HCT116 (cell line): ENCODE measurements around the gene LRRC4C. TPM values are rescaled to one million over a fixed set of nuclear protein-coding genes. Genes with fewer than 3 reads are reported as not detected.

Experiments used
- ATAC-seq: fragments of 200-7000 bp; cut with Tn5 transposase; 2 replicates; pipeline ENCODE4 v1.9.1; 2020; ENCODE audit warnings: mild to moderate bottlenecking, moderate library complexity
- BruUV-seq: library from RNA; stranded (reverse); fragments of 400-500 nt; replicated peaks from 2 replicates; lab custom pipeline; 2021; lab: Mats Ljungman, UMichigan
- CTCF ChIA-PET: fragments of 300-600 bp; sonication (Branson Sonifier 250); formaldehyde crosslinking; loops from one replicate; lab custom pipeline; 2021; ENCODE audit warnings: antibody characterized with exemption; lab: Charles Lee
- POLR2A ChIA-PET: fragments of 300-600, 350-600 bp; sonication (Branson Sonifier 250); formaldehyde crosslinking; loops from one replicate; lab custom pipeline; 2021; ENCODE audit warnings: antibody characterized with exemption; lab: Charles Lee
- RAD21 ChIA-PET, 2 experiments: fragments of 300-600 bp; sonication (Branson Sonifier 250); formaldehyde crosslinking; loops; one replicate each; lab custom pipeline; 2023; ENCODE audit warnings: low total read pairs in 2 of 2; ENCODE audit not compliant: uncharacterized antibody in 2 of 2, unreplicated experiment in 2 of 2, low non-redundant PET in 1 of 2; lab: Charles Lee
- DNase-seq: peaks from one replicate; pipeline ENCODE4 v3.0.0-alpha.2; 2010; ENCODE audit warnings: low read depth, low spot score
- H2AFZ ChIP-seq: fragments of 200-600 bp; shearing (Covaris generic), sonication (generic); 2 replicates; pipeline ENCODE4 v1.6.1; 2017; ENCODE audit warnings: low read depth, mixed run types, mixed read lengths, antibody characterized with exemption, low read length; ENCODE audit not compliant: poor library complexity, severe bottlenecking
- H3K27ac ChIP-seq: 2 replicates; pipeline ENCODE4 v1.5.1; 2012; ENCODE audit warnings: low read depth, low read length
- H3K27me3 ChIP-seq: fragments of 200-600 bp; sonication (generic); 2 replicates; pipeline ENCODE4 v1.6.1; 2016; ENCODE audit warnings: mixed run types, low read length, mixed read lengths; ENCODE audit not compliant: insufficient read depth
- H3K36me3 ChIP-seq, 2 experiments: fragments of 200-500 bp in 1 of 2; fragments of 200-600 bp in 1 of 2; sonication (Bioruptor generic) in 1 of 2; sonication (generic) in 1 of 2; 2 replicates each; pipeline versions ENCODE4 v1.5.1 to v1.6.1; 2014 to 2016; ENCODE audit warnings: low read length in 2 of 2, inconsistent platforms in 1 of 2, mixed read lengths in 1 of 2, mixed run types in 1 of 2; ENCODE audit not compliant: insufficient read depth in 2 of 2, control insufficient read depth in 1 of 2
- H3K4me1 ChIP-seq, 2 experiments: fragments of 200-600 bp in 1 of 2; sonication (generic) in 1 of 2; 2 replicates each; pipeline versions ENCODE4 v1.5.1 to v1.6.1; 2012 to 2017; ENCODE audit warnings: low read length in 2 of 2, inconsistent platforms in 1 of 2, mild to moderate bottlenecking in 1 of 2, mixed read lengths in 1 of 2, mixed run types in 1 of 2, moderate library complexity in 1 of 2; ENCODE audit not compliant: insufficient read depth in 2 of 2, control insufficient read depth in 1 of 2
- H3K4me2 ChIP-seq: fragments of 200-600 bp; sonication (generic); 2 replicates; pipeline ENCODE4 v1.6.1; 2017; ENCODE audit warnings: mixed run types, low read length, mixed read lengths
- H3K4me3 ChIP-seq, 2 experiments: fragments of 200-600 bp in 1 of 2; sonication (generic) in 1 of 2; replicated peaks in 1 of 2; 2 replicates each; pipeline ENCODE4 v1.5.1; 2011 to 2016; ENCODE audit warnings: low read length in 2 of 2, control low read depth in 1 of 2, low read depth in 1 of 2, mild to moderate bottlenecking in 1 of 2, mixed read lengths in 1 of 2, mixed run types in 1 of 2
- H3K79me2 ChIP-seq: fragments of 200-600 bp; sonication (generic); 2 replicates; pipeline ENCODE4 v1.6.1; 2017; ENCODE audit warnings: mild to moderate bottlenecking, mixed run types, low read length, moderate library complexity, mixed read lengths; ENCODE audit not compliant: insufficient read depth
- H3K9ac ChIP-seq: fragments of 200-600 bp; sonication (generic); 2 replicates; pipeline ENCODE4 v1.6.1; 2016; ENCODE audit warnings: low read length, mixed read lengths
- H3K9me2 ChIP-seq: fragments of 200-600 bp; sonication (generic), shearing (Covaris generic); 2 replicates; pipeline ENCODE4 v1.6.1; 2017; ENCODE audit warnings: mixed run types, mild to moderate bottlenecking, moderate library complexity; ENCODE audit not compliant: insufficient read depth
- H3K9me3 ChIP-seq, 2 experiments: fragments of 200-500 bp in 1 of 2; fragments of 200-600 bp in 1 of 2; sonication (Bioruptor generic) in 1 of 2; sonication (generic) in 1 of 2; 2 replicates each; pipeline ENCODE4 v1.6.1; 2014 to 2017; ENCODE audit warnings: low read length in 2 of 2, mixed read lengths in 2 of 2, inconsistent platforms in 1 of 2, low read depth in 1 of 2, mild to moderate bottlenecking in 1 of 2, mixed run types in 1 of 2, moderate library complexity in 1 of 2; ENCODE audit not compliant: control insufficient read depth in 1 of 2, insufficient read depth in 1 of 2
- H4K20me1 ChIP-seq: fragments of 200-600 bp; sonication (generic), shearing (Covaris generic); 2 replicates; pipeline ENCODE4 v1.6.1; 2017; ENCODE audit warnings: mixed run types, mild to moderate bottlenecking, moderate library complexity; ENCODE audit not compliant: insufficient read depth
- CTCF ChIP-seq, 3 experiments: fragments of 200-600 bp in 1 of 3; sonication (generic) in 1 of 3; IDR thresholded peaks in 2 of 3; conservative IDR thresholded peaks in 1 of 3; 2 replicates each; pipeline ENCODE4 v1.5.1; 2012 to 2017; ENCODE audit warnings: low read depth in 2 of 3, low read length in 2 of 3, antibody characterized with exemption in 1 of 3, borderline replicate concordance in 1 of 3, control low read depth in 1 of 3, mild to moderate bottlenecking in 1 of 3, mixed read lengths in 1 of 3, mixed run types in 1 of 3, moderate library complexity in 1 of 3; ENCODE audit not compliant: insufficient read depth in 1 of 3
- EGR1 ChIP-seq: IDR thresholded peaks from 2 replicates; pipeline ENCODE4 v1.6.1; 2012; ENCODE audit warnings: low read depth
- ELF1 ChIP-seq: IDR thresholded peaks from 2 replicates; pipeline ENCODE4 v1.6.1; 2012; ENCODE audit warnings: low read depth, borderline replicate concordance
- FOSL1 ChIP-seq: IDR thresholded peaks from 2 replicates; pipeline ENCODE4 v1.6.1; 2012; ENCODE audit warnings: low read depth
- JUND ChIP-seq: IDR thresholded peaks from 2 replicates; pipeline ENCODE4 v1.6.1; 2012
- MAX ChIP-seq: IDR thresholded peaks from 2 replicates; pipeline ENCODE4 v1.6.1; 2012
- POLR2A ChIP-seq: IDR thresholded peaks from 2 replicates; pipeline ENCODE4 v1.7.0; 2011; ENCODE audit warnings: borderline replicate concordance; ENCODE audit not compliant: insufficient read depth, insufficient read length; ENCODE audit errors: extremely low read depth
- RAD21 ChIP-seq: IDR thresholded peaks from 2 replicates; pipeline ENCODE4 v1.6.1; 2012; ENCODE audit warnings: low read depth, mild to moderate bottlenecking
- REST ChIP-seq: IDR thresholded peaks from 2 replicates; pipeline ENCODE4 v1.6.1; 2012; ENCODE audit warnings: low read depth
- SIN3A ChIP-seq: IDR thresholded peaks from 2 replicates; pipeline ENCODE4 v1.6.1; 2012; ENCODE audit warnings: low read depth
- SP1 ChIP-seq: IDR thresholded peaks from 2 replicates; pipeline ENCODE4 v1.6.1; 2012; ENCODE audit warnings: low read depth
- TCF7L2 ChIP-seq: IDR thresholded peaks from 2 replicates; pipeline ENCODE4 v1.7.0; 2011; ENCODE audit warnings: borderline replicate concordance, inconsistent platforms; ENCODE audit not compliant: insufficient read depth, insufficient read length; ENCODE audit errors: extremely low read depth
- ZBTB33 ChIP-seq: IDR thresholded peaks from 2 replicates; pipeline ENCODE4 v1.6.1; 2011; ENCODE audit warnings: mild to moderate bottlenecking, low read length, moderate library complexity; ENCODE audit not compliant: insufficient replicate concordance; ENCODE audit errors: extremely low read depth
- intact Hi-C: fragments of 100-400 bp; cut with micrococcal nuclease; formaldehyde crosslinking; loops from 2 replicates; pipeline ENCODE4 v1.10.0; 2022
- total RNA-seq: library from RNA; stranded (reverse); gene quantifications from one replicate; pipeline ENCODE4 v1.2.1, GENCODE V29; 2021; ENCODE audit not compliant: unreplicated experiment
- TF ChIP-seq, protein P1 (sequence below): IDR thresholded peaks from 2 replicates; pipeline ENCODE4 v1.6.1; 2012

Gene LRRC4C
- total RNA-seq, 1 experiment from 2014 or later, result not detected

DNA sequence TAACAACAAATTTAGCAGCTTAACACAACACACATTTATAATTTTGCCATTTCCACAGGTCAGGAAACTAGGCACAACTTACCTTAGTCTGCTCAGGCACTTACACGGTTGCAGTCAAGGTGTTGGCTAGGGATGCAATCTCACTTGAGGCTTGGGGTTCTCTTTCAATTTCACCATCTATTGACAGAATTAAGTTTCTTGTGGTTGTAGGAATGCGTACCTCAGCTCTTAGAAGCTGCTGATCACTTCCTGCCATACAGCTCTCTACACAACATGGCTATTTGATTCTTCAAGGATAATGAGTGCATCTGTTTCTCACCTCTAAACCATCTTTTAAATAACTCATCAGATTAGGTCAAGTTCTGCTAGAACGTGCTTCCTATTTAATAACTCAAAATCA, 968.1 kb downstream of the LRRC4C start:
- TF ChIP-seq SP1 (no peak), FOSL1 (no peak), ELF1 (no peak), POLR2A (no peak)
- TF ChIP-seq, protein P1, sequence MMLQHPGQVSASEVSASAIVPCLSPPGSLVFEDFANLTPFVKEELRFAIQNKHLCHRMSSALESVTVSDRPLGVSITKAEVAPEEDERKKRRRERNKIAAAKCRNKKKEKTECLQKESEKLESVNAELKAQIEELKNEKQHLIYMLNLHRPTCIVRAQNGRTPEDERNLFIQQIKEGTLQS, result no peak
- no peak overlapping the region for H3K27ac ChIP-seq
- H3K27me3 ChIP-seq, result no peaks in the 10 kb centered on the region
- H3K4me1 ChIP-seq, result no peaks in the 10 kb centered on the region
- ChIA-PET RAD21 (no interaction called here), POLR2A (no interaction called here), CTCF (no interaction called here)
- no TSS peak for BruUV-seq
- intact Hi-C loops, result no loop called here
- peaks cover 4 to 13% of the 10 kb centered on the region in 2 experiments; a peak in 2 of 4 replicates for H3K9me3 ChIP-seq
- H3K9ac ChIP-seq, result no peak overlapping the region
- H3K4me2 ChIP-seq, result no peak overlapping the region
- H3K36me3 ChIP-seq, result no peaks in the 10 kb centered on the region
- no peak for DNase-seq
- H3K79me2 ChIP-seq, result no peaks in the 10 kb centered on the region
- no peaks in the 10 kb centered on the region for H3K9me2 ChIP-seq
- H2AFZ ChIP-seq, result no peak overlapping the region
- H4K20me1 ChIP-seq, result no peaks in the 10 kb centered on the region
- ATAC-seq, result no peak
- no peak overlapping the region for H3K4me3 ChIP-seq

GRCh38 chr11:40467771-40468170, 991.7 kb downstream of the LRRC4C start:
- Histone ChIP-seq H2AFZ (no peak overlapping the region), H3K79me2 (no peaks in the 10 kb centered on the region), H3K27ac (no peak overlapping the region), H3K9me3 (peaks cover 6 to 7% of the 10 kb centered on the region in 2 experiments; a peak in 2 of 4 replicates), H3K9me2 (no peaks in the 10 kb centered on the region), H4K20me1 (no peaks in the 10 kb centered on the region), H3K4me1 (no peaks in the 10 kb centered on the region), H3K36me3 (no peaks in the 10 kb centered on the region), H3K4me3 (no peak overlapping the region), H3K9ac (no peak overlapping the region), H3K27me3 (no peaks in the 10 kb centered on the region), H3K4me2 (no peak overlapping the region)
- RAD21 ChIA-PET, result no interaction called here
- ATAC-seq (no peak), DNase-seq (no peak)
- BruUV-seq, result no TSS peak
- CTCF ChIA-PET, result no interaction called here
- intact Hi-C loops, result no loop called here
- POLR2A ChIA-PET, result no interaction called here
- TF ChIP-seq ZBTB33, result no peak
- no peak for TF ChIP-seq RAD21
- TF ChIP-seq JUND, result no peak
- no peak for TF ChIP-seq TCF7L2
- TF ChIP-seq EGR1, result no peak
- no peak for TF ChIP-seq SIN3A
- TF ChIP-seq CTCF (IDR thresholded peaks at IDR 0.05 in 2 of 3, conservative IDR thresholded peaks at IDR 0.05 in 1 of 3; ENCODE audit: borderline replicate concordance in 1 of 3, insufficient read depth in 1 of 3, low read depth in 2 of 3, low read length in 2 of 3), result no peak
- no peak for TF ChIP-seq MAX
- no peak for TF ChIP-seq REST
